Mucosa of descending colon (tissue), 3 donors: ENCODE measurements around the gene WARS2. TPM values are rescaled to one million over a fixed set of nuclear protein-coding genes. Genes with fewer than 3 reads are reported as not detected.
A peak's percentile ranks its signal among the peaks of the same experiment; 100 is the strongest.

ENCODE experiments used
- ATAC-seq: fragments of 200-7000 bp; cut with Tn5 transposase; one replicate; pipeline ENCODE4 v1.9.1; 2020; ENCODE audit warnings: mild to moderate bottlenecking, moderate library complexity
- DNase-seq, 3 donors: peaks; one replicate each; pipeline ENCODE4 v3.0.0-alpha.2; 2020
- H3K36me3 ChIP-seq: fragments of 200-600 bp; one replicate; pipeline ENCODE4 v1.8.0; 2021; ENCODE audit warnings: low read depth, mild to moderate bottlenecking
- H3K4me1 ChIP-seq: fragments of 200-600 bp; one replicate; pipeline ENCODE4 v1.8.0; 2021; ENCODE audit warnings: low read depth, mild to moderate bottlenecking
- H3K4me3 ChIP-seq: fragments of 200-600 bp; one replicate; pipeline ENCODE4 v1.8.0; 2021; ENCODE audit warnings: mild to moderate bottlenecking
- H3K9me3 ChIP-seq: fragments of 200-600 bp; one replicate; pipeline ENCODE4 v1.8.0; 2021; ENCODE audit warnings: mild to moderate bottlenecking
- CTCF ChIP-seq: fragments of 200-600 bp; IDR thresholded peaks from one replicate; pipeline ENCODE4 v1.8.0; 2022; ENCODE audit warnings: antibody characterized with exemption, mild to moderate bottlenecking
- intact Hi-C, 2 donors: fragments of 100-400 bp; cut with DNase I in 1 of 2; cut with micrococcal nuclease in 1 of 2; formaldehyde crosslinking; loops; one replicate each; pipeline versions ENCODE4 v1.11.0 to v1.11.1; 2022; cut with DNase I, micrococcal nuclease
- total RNA-seq, 3 donors: library from RNA; stranded (reverse); fragmentation: NEBNext Ultra II Directional in 2 of 3; extraction: Animal tissue kit (Norgen Biotek cat#: 25700) in 2 of 3; gene quantifications; one replicate each; pipeline versions ENCODE4 v1.2.1 to v1.2.4, GENCODE V29; 2021 to 2023
- donor health status: DM: no; HTN: no; CAD: no; lungs with moderate emphysema.
- donor health status: DM: no; HTN: no; CAD: no.
- donor health status: DM: no; HTN: yes; CAD: no.

The WARS2 gene
- total RNA-seq, 3 donors from 2014 or later = 10.5 to 14.9 (median 14.5) TPM

GRCh38 chr1:118990513-118991152 is 149.8 kb downstream of the WARS2 start:
- no peaks in the 10 kb centered on the region for H3K36me3 ChIP-seq
- no peak for TF ChIP-seq CTCF
- no peaks in the 10 kb centered on the region for H3K9me3 ChIP-seq
- intact Hi-C loops = no loop called here
- no peak overlapping the region for H3K4me3 ChIP-seq
- ATAC-seq = no peak
- no peak for DNase-seq
- H3K4me1 ChIP-seq = peaks cover 9% of the 10 kb centered on the region

GRCh38 chr1:118989878-118990378 is 150.5 kb downstream of the WARS2 start:
- TF ChIP-seq CTCF = no peak
- intact Hi-C loops = no loop called here
- Histone ChIP-seq H3K4me1 (peaks cover 13% of the 10 kb centered on the region), H3K4me3 (no peak overlapping the region), H3K36me3 (no peaks in the 10 kb centered on the region), H3K9me3 (no peaks in the 10 kb centered on the region)
- no peak for ATAC-seq
- no peak for DNase-seq

- H3K36me3 ChIP-seq = no peaks in the 10 kb centered on the region
- no peaks in the 10 kb centered on the region for H3K9me3 ChIP-seq
- no peak for TF ChIP-seq CTCF
- peaks cover 19% of the 10 kb centered on the region for H3K4me1 ChIP-seq
- DNase-seq = no peak
- H3K4me3 ChIP-seq = no peak overlapping the region
- ATAC-seq = no peak
- intact Hi-C loops = no loop called here
Observed at GRCh38 chr1:118989006-118989815, 151.2 kb downstream of the WARS2 start.

DNA sequence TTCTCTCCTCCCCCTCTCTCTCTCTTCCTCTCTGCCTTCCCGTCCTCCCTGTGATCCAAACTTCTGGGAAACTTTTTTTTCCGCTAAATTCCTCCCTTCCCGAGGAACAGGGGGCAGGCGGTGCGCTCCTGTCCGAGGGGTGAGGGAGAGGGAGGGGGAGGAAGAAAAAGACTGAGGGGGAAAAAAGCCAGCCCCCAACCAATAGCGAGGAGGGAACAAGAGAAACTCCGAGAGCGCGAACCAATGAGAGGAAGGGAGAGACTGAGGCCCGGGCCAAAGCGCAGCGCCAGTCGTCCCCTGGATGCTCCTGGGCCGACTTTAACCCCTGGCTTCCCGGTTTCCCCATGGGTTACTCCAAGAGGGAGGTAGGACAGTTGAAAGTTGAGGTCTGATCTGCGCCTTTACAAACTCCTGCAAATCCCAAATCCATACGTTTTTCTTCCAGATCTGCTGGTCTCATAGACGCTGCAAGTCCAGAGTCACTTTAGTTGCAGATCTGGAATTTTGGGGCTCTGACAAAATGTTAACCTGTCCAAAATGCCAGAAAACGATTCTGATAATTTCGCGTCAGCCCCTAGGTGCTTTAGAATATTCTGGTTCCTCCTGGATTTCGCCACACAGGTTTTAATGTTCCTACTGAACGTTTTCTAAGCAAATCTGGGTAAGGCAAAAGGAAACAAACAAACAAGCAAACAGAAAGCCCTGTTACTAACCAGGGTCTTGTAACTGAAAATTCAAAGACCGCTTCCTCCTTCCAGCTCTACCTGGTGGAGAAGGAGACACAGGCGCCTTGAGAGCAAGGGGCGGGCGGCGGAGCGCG is 152.1 kb downstream of the WARS2 start, which contains the start of gene TBX15:
TBX15 (minus strand) TSS at position 158 of the 820 bp plus-strand sequence. CDS start 548 bp downstream, outside the sequence.
- Histone ChIP-seq H3K9me3 (no peaks in the 10 kb centered on the region), H3K4me1 (peaks cover 22% of the 10 kb centered on the region), H3K4me3 (no peak within 1 kb of the TSS), H3K36me3 (no peaks in the 10 kb centered on the region)
- no peak for TF ChIP-seq CTCF
- intact Hi-C loops = no loop called here
- DNase-seq (no peak), ATAC-seq (no peak)

GRCh38 chr1:118987468-118988185 is 152.8 kb downstream of the WARS2 start:
- DNase-seq (no peak), ATAC-seq (peak; percentile 36)
- Histone ChIP-seq H3K4me3 (no peak overlapping the region), H3K9me3 (no peaks in the 10 kb centered on the region), H3K4me1 (peaks cover 18% of the 10 kb centered on the region), H3K36me3 (no peaks in the 10 kb centered on the region)
- intact Hi-C loops = no loop called here
- TF ChIP-seq CTCF = no peak
